ENCODE results near the gene ZNF750.

Gene ZNF750

DNA sequence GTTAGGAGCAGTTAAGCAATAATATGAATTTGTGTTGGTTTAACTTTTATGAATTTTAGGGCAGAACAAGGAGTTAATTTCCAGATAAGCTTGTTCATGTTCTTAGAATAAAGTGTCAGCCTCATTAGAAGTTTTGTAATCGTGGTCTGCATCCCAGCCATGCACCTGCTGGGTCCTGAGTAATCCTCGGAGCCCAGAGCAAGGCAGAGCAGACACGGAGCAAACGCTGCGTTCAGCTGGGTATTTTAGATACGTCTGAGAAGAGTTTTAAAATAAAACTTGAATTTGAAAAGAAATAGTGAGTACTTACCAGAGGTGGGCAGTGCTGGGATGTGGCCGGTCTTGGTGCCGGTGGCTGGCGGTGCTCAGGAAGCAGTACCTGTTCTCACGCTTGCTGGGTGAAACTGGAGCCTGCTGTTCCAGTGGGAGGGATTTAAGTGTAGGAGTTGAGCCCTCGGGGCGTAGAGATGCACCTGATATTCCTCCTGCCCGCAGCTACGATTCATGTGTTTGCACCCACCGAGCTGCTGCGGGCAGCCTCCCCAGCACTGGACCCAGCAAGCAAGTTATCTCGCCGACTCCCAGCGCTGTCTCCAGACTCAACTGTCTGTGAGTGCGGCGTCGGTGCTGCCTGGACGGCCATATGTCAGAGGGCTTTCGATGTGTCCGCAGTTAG is at the start of gene ZNF750:
Gene ZNF750 (minus strand): TSS at position 406 of the 676 bp plus-strand sequence. CDS start 7,568 bp downstream, outside the sequence.
- DNase-seq (ENCODE audit: low read depth) = no peak
- TF ChIP-seq, protein P1, sequence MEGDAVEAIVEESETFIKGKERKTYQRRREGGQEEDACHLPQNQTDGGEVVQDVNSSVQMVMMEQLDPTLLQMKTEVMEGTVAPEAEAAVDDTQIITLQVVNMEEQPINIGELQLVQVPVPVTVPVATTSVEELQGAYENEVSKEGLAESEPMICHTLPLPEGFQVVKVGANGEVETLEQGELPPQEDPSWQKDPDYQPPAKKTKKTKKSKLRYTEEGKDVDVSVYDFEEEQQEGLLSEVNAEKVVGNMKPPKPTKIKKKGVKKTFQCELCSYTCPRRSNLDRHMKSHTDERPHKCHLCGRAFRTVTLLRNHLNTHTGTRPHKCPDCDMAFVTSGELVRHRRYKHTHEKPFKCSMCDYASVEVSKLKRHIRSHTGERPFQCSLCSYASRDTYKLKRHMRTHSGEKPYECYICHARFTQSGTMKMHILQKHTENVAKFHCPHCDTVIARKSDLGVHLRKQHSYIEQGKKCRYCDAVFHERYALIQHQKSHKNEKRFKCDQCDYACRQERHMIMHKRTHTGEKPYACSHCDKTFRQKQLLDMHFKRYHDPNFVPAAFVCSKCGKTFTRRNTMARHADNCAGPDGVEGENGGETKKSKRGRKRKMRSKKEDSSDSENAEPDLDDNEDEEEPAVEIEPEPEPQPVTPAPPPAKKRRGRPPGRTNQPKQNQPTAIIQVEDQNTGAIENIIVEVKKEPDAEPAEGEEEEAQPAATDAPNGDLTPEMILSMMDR (IDR thresholded peaks at IDR 0.05; ENCODE audit: control insufficient read depth, extremely low read depth, insufficient read depth) = no peak
- H3K4me3 ChIP-seq (ENCODE audit: low read depth, low read length) = peak within 1 kb of the TSS; percentile 46; the same call in 1 of the 2 replicates

DNA sequence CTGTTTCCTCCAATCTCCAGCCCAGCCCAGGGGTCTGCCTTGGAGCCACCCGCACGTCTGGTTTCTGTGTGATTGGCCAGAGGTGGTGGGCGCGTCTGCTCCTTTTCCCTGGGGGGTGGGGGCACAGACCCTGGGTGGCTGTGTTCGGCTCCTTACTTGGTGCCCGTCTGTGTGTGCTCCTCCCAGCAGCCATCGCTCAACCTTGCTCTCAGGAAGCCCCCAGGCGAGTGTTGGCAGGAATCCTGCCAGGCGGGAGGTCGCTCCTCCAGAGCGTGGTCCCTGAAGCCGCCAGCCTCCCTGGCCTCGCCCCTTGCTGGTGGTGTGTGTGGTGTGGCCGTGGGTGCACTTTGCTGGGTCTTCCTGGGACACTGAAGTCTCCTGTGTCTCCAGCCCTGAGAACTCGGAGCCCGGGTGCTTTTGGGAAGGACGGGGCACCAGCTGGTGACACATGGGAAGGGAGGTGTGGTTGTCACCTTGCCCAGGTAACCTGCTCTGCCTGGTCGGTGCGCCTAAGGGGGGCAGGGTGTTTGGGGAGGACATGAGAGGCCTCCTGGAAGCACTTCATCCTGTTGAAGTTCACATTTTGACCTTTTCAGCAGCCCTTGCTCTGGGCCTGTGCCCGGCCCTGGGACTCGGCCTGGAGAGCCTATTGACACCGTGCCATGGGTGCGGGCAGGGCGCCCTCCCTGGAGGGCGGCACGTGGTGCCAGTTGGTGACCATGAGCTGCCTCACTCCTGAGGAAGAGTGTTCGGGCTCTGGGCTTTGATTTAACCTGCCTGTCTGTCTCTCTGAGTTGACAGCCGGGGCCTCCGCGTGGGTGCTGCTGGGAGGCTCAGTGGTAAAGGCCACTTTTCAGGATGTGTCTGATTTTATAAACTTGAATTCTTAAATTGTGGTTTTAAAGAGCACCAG is 49.0 kb upstream of the ZNF750 start:
- TF ChIP-seq, protein P1 (IDR thresholded peaks at IDR 0.05; ENCODE audit: control insufficient read depth, extremely low read depth, insufficient read depth) = no peak
- DNase-seq (ENCODE audit: low read depth) = peak; percentile 97

DNA sequence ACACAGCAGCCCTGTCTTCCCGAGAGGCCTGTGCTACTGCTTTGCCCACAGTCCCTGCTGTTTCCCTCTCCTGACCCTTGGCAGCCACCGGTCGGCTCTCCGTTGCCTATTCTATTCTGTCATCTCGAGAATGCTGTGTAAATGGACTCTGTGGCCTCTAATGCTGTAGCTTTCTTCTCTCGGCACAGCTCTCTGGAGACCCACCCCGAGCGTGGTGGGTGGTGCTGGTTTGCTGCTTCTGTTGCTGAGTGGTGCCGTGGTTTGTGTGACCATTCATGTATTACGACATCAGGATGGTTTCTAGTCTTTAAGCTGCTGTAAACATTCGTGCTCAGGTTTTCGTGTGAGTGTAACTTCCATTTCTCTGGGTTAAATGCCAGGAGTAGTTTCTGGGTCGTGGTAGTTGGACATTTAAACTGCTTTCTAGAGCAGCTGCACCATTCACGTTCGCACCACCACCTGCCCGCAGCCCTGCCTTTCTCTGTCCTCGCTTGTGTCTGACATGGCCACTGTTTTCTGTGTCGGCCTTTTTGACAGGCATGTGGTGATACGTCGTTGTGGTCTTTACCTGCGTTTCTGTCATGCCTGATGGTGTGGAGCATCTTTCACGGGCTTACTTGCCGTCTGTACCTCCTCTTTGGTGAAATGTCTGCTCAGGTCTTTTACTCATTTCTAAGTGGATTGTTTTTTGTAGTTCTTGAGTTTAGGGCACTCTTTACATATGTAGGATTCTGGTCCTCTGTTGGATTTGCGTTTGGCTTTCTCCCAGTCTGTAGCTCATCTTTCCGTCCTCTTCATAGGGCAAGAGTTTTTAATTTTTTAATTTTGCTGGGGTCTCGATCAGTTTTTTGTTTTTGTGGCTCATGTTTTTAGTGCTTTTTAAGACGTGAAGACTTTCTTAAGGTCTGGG is 47.7 kb upstream of the ZNF750 start:
- TF ChIP-seq, protein P1 (IDR thresholded peaks at IDR 0.05; ENCODE audit: control insufficient read depth, extremely low read depth, insufficient read depth) = no peak

More for the DNA sequence above, 49.0 kb upstream of the ZNF750 start:
- peak overlapping the region; percentile 32 for H3K4me3 ChIP-seq (ENCODE audit: low read depth, low read length)

DNA sequence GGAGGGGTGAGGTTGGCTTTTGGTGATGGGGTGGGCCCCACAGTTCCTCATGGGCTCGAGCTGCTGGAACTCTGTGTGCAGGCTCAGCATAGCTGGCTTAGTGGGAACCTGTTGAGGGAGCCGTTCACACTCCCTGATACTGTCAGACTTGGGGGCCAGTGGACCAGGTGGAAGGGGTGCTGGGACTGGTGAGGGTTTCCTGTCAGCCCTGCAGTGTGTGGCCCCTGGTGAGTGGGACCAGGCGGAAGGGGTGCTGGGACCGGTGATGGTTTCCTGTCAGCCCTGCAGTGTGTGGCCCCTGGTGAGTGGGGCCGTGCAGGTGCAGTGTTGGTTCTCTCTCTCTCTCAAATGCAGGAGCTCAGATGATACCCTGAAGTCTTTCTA is 45.1 kb upstream of the ZNF750 start:
- TF ChIP-seq, protein P1 (IDR thresholded peaks at IDR 0.05; ENCODE audit: control insufficient read depth, extremely low read depth, insufficient read depth) = no peak
- DNase-seq (ENCODE audit: low read depth) = no peak
- H3K4me3 ChIP-seq (ENCODE audit: low read depth, low read length) = no peak overlapping the region

More for the DNA sequence above, 47.7 kb upstream of the ZNF750 start:
- DNase-seq (ENCODE audit: low read depth) = no peak
- H3K4me3 ChIP-seq (ENCODE audit: low read depth, low read length) = no peak overlapping the region

DNA sequence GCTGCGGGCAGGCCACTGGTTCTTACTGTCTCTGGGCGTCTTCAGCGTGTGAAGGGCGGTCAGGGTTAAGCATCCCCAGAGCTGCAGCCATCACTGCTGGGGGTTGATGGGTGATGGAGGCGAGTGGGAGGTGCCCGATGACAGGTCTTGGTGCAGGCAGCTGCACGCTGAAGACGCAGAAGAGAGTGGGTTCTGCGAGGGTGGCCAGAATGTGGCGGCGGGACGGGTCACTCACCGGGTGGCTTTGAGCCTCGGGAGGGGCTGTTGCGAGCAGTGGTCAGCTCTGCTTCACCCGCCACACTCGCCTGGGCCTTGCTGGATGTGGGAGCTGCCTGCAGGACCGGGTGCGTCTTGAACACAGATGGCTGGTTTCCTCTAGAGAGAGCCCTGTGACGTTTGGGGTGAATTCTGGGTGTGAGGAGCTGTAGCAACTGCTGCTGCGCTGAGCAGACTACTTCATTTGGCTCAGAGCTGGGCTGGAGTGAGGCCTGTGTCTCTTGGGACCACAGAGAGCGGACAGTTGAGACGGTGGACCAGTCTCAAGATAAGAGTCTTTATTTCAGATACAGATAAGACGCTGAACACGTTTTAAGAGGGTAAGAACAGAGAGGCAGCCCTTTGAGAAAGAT is 44.6 kb upstream of the ZNF750 start:
- no peak overlapping the region for H3K4me3 ChIP-seq (ENCODE audit: low read depth, low read length)
- TF ChIP-seq, protein P1 (IDR thresholded peaks at IDR 0.05; ENCODE audit: control insufficient read depth, extremely low read depth, insufficient read depth) = no peak
- DNase-seq (ENCODE audit: low read depth) = no peak

Data from LNCaP clone FGC (cell line).